Fibroblast of lung (primary cell): ENCODE results near the gene SLC8A2.

Experiments
- EZH2 ChIP-seq: IDR thresholded peaks from 2 replicates; pipeline ENCODE4 v1.5.1; 2012; ENCODE audit warnings: low read length, control low read depth, mild to moderate bottlenecking; ENCODE audit errors: missing control alignments
- TF ChIP-seq, protein P1 (sequence below), 2 donors: IDR thresholded peaks in 1 of 2; conservative IDR thresholded peaks in 1 of 2; 1 replicate in 1 of 2; 2 replicates in 1 of 2; pipeline ENCODE4 v1.5.1; 2011 to 2012; ENCODE audit warnings: low read length in 2 of 2, control low read depth in 1 of 2, inconsistent platforms in 1 of 2, low read depth in 1 of 2, mild to moderate bottlenecking in 1 of 2

GRCh38 chr19:47490031-47490430 lies 18.3 kb upstream of the SLC8A2 start:
- TF ChIP-seq, protein P1, sequence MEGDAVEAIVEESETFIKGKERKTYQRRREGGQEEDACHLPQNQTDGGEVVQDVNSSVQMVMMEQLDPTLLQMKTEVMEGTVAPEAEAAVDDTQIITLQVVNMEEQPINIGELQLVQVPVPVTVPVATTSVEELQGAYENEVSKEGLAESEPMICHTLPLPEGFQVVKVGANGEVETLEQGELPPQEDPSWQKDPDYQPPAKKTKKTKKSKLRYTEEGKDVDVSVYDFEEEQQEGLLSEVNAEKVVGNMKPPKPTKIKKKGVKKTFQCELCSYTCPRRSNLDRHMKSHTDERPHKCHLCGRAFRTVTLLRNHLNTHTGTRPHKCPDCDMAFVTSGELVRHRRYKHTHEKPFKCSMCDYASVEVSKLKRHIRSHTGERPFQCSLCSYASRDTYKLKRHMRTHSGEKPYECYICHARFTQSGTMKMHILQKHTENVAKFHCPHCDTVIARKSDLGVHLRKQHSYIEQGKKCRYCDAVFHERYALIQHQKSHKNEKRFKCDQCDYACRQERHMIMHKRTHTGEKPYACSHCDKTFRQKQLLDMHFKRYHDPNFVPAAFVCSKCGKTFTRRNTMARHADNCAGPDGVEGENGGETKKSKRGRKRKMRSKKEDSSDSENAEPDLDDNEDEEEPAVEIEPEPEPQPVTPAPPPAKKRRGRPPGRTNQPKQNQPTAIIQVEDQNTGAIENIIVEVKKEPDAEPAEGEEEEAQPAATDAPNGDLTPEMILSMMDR (conservative IDR thresholded peaks at IDR 0.05 in 1 of 2, IDR thresholded peaks at IDR 0.05 in 1 of 2; ENCODE audit: low read depth in 1 of 2, low read length in 2 of 2), result no peak
- no peak for TF ChIP-seq EZH2
